ENCODE data around the gene PSME1. TPM values are rescaled to one million over a fixed set of nuclear protein-coding genes. Genes with fewer than 3 reads are reported as not detected.

The PSME1 gene
- total RNA-seq, 2 donors from 2014 or later: 361 to 375 TPM

GRCh38 chr14:24177041-24177825 is 41.2 kb downstream of the PSME1 start:
- ATAC-seq (replicated peaks): no peak
- Mint-ChIP-seq H3K27ac (peak overlapping the region; percentile 59), H3K36me3 (ENCODE audit: low read depth) (peaks cover 87% of the 10 kb centered on the region), H3K4me1 (no peaks in the 10 kb centered on the region), H3K9me3 (no peaks in the 10 kb centered on the region), H3K4me3 (no peak overlapping the region), H3K27me3 (no peaks in the 10 kb centered on the region)

GRCh38 chr14:24177891-24178290 is 41.9 kb downstream of the PSME1 start:
- H3K27ac Mint-ChIP-seq: no peak overlapping the region
- no peak for ATAC-seq (replicated peaks)
- no peaks in the 10 kb centered on the region for H3K27me3 Mint-ChIP-seq
- H3K4me1 Mint-ChIP-seq: no peaks in the 10 kb centered on the region
- H3K36me3 Mint-ChIP-seq (ENCODE audit: low read depth): peaks cover 90% of the 10 kb centered on the region
- H3K4me3 Mint-ChIP-seq: no peak overlapping the region
- no peaks in the 10 kb centered on the region for H3K9me3 Mint-ChIP-seq

GRCh38 chr14:24178399-24179178 is 42.6 kb downstream of the PSME1 start:
- Mint-ChIP-seq H3K36me3 (ENCODE audit: low read depth) (peaks cover 90% of the 10 kb centered on the region), H3K9me3 (no peaks in the 10 kb centered on the region), H3K27ac (peak overlapping the region; percentile 5), H3K4me3 (no peak overlapping the region), H3K4me1 (no peaks in the 10 kb centered on the region), H3K27me3 (no peaks in the 10 kb centered on the region)
- no peak for ATAC-seq (replicated peaks)

- Mint-ChIP-seq H3K27me3 (no peaks in the 10 kb centered on the region), H3K4me1 (no peaks in the 10 kb centered on the region), H3K9me3 (no peaks in the 10 kb centered on the region), H3K36me3 (ENCODE audit: low read depth) (peaks cover 86% of the 10 kb centered on the region), H3K4me3 (no peak overlapping the region), H3K27ac (peak overlapping the region; percentile 5)
- ATAC-seq (replicated peaks): no peak
Measured at GRCh38 chr14:24179294-24179960, 43.4 kb downstream of the PSME1 start.

GRCh38 chr14:24179961-24180796 is 44.2 kb downstream of the PSME1 start:
- no peaks in the 10 kb centered on the region for H3K9me3 Mint-ChIP-seq
- ATAC-seq (replicated peaks): no peak
- no peak overlapping the region for H3K4me3 Mint-ChIP-seq
- no peaks in the 10 kb centered on the region for H3K4me1 Mint-ChIP-seq
- H3K27me3 Mint-ChIP-seq: no peaks in the 10 kb centered on the region
- peak overlapping the region; percentile 5 for H3K27ac Mint-ChIP-seq
- H3K36me3 Mint-ChIP-seq (ENCODE audit: low read depth): peaks cover 85% of the 10 kb centered on the region

GRCh38 chr14:24181371-24182077 is 45.5 kb downstream of the PSME1 start:
- Mint-ChIP-seq H3K27me3 (no peaks in the 10 kb centered on the region), H3K4me3 (no peak overlapping the region), H3K9me3 (no peaks in the 10 kb centered on the region), H3K4me1 (no peaks in the 10 kb centered on the region), H3K36me3 (ENCODE audit: low read depth) (peaks cover 85% of the 10 kb centered on the region), H3K27ac (no peak overlapping the region)
- ATAC-seq (replicated peaks): peak; percentile 8

GRCh38 chr14:24182110-24182882 is 46.3 kb downstream of the PSME1 start:
- ATAC-seq (replicated peaks): no peak
- Mint-ChIP-seq H3K36me3 (ENCODE audit: low read depth) (peaks cover 82% of the 10 kb centered on the region), H3K4me1 (peaks cover 4% of the 10 kb centered on the region), H3K27ac (no peak overlapping the region), H3K27me3 (no peaks in the 10 kb centered on the region), H3K4me3 (no peak overlapping the region), H3K9me3 (no peaks in the 10 kb centered on the region)

GRCh38 chr14:24183014-24183481 is 47.1 kb downstream of the PSME1 start:
- Mint-ChIP-seq H3K4me1 (peaks cover 5% of the 10 kb centered on the region), H3K27me3 (no peaks in the 10 kb centered on the region), H3K36me3 (ENCODE audit: low read depth) (peaks cover 76% of the 10 kb centered on the region), H3K9me3 (no peaks in the 10 kb centered on the region), H3K4me3 (no peak overlapping the region), H3K27ac (peak overlapping the region; percentile 41)
- ATAC-seq (replicated peaks): no peak

- no peak for ATAC-seq (replicated peaks)
- Mint-ChIP-seq H3K27ac (no peak overlapping the region), H3K27me3 (no peaks in the 10 kb centered on the region), H3K4me1 (peaks cover 9% of the 10 kb centered on the region), H3K9me3 (no peaks in the 10 kb centered on the region), H3K36me3 (ENCODE audit: low read depth) (peaks cover 66% of the 10 kb centered on the region), H3K4me3 (no peak overlapping the region)
Measured at GRCh38 chr14:24184104-24184970, 48.3 kb downstream of the PSME1 start.

- H3K36me3 Mint-ChIP-seq (ENCODE audit: low read depth): peaks cover 62% of the 10 kb centered on the region
- H3K4me1 Mint-ChIP-seq: peaks cover 12% of the 10 kb centered on the region
- H3K27ac Mint-ChIP-seq: no peak overlapping the region
- no peaks in the 10 kb centered on the region for H3K27me3 Mint-ChIP-seq
- no peaks in the 10 kb centered on the region for H3K9me3 Mint-ChIP-seq
- ATAC-seq (replicated peaks): no peak
- no peak overlapping the region for H3K4me3 Mint-ChIP-seq
Measured at GRCh38 chr14:24185026-24185425, 49.0 kb downstream of the PSME1 start.

GRCh38 chr14:24185741-24186140 is 49.7 kb downstream of the PSME1 start:
- peaks cover 15% of the 10 kb centered on the region for H3K4me1 Mint-ChIP-seq
- H3K36me3 Mint-ChIP-seq (ENCODE audit: low read depth): peaks cover 61% of the 10 kb centered on the region
- ATAC-seq (replicated peaks): no peak
- no peaks in the 10 kb centered on the region for H3K27me3 Mint-ChIP-seq
- H3K4me3 Mint-ChIP-seq: no peak overlapping the region
- no peak overlapping the region for H3K27ac Mint-ChIP-seq
- H3K9me3 Mint-ChIP-seq: no peaks in the 10 kb centered on the region

- Mint-ChIP-seq H3K9me3 (no peaks in the 10 kb centered on the region), H3K4me3 (peak overlapping the region; percentile 84), H3K4me1 (peaks cover 15% of the 10 kb centered on the region), H3K27me3 (no peaks in the 10 kb centered on the region), H3K36me3 (ENCODE audit: low read depth) (peaks cover 63% of the 10 kb centered on the region), H3K27ac (peak overlapping the region; percentile 77)
- no peak for ATAC-seq (replicated peaks)
Measured at GRCh38 chr14:24186831-24187538, 51.0 kb downstream of the PSME1 start.

Measured in activated T-helper 17 cell treated with anti-CD3 and anti-CD28 coated beads, Interleukin-2, amount 50 U/mL, for 72 hours (primary cell).